ENCODE measurements around the gene NLRP3. TPM values are rescaled to one million over a fixed set of nuclear protein-coding genes. Genes with fewer than 3 reads are reported as not detected.
"Not testable (repeated sequence)": the region's sequence is repeated elsewhere in the genome, so short reads cannot be mapped to it uniquely, and the experiment has no call there.

The NLRP3 gene
- total RNA-seq, 1 experiment from 2014 or later: not detected

GRCh38 chr1:247475793-247476192, 59.8 kb downstream of the NLRP3 start:
- H3K27me3 Mint-ChIP-seq (ENCODE audit: low read depth): no peaks in the 10 kb centered on the region
- H3K4me1 Mint-ChIP-seq: peaks cover 14 to 19% of the 10 kb centered on the region in 2 experiments
- Histone ChIP-seq H4K91ac (ENCODE audit: insufficient read length, low read depth, low read length) (no peak overlapping the region), H3K4me1 (ENCODE audit: insufficient read depth, low read length) (peaks cover 2% of the 10 kb centered on the region), H4K8ac (replicated peaks; ENCODE audit: insufficient read length, low read depth, low read length) (no peak overlapping the region), H2BK5ac (ENCODE audit: insufficient read length, low read length) (no peak overlapping the region), H2BK15ac (ENCODE audit: low read depth, low read length) (no peak overlapping the region), H3K27ac (ENCODE audit: insufficient read length, low read depth, low read length) (no peak overlapping the region), H2BK20ac (ENCODE audit: low read depth, low read length, poor library complexity, severe bottlenecking) (no peak overlapping the region), H3K27me3 (ENCODE audit: insufficient read depth, low read length) (no peaks in the 10 kb centered on the region), H3K14ac (ENCODE audit: insufficient read depth, low read length) (no peak overlapping the region), H3T11ph (ENCODE audit: low read length) (no peak overlapping the region), H3K4ac (ENCODE audit: low read depth, low read length) (no peak overlapping the region), H3K4me2 (ENCODE audit: insufficient read depth, insufficient read length, low read length) (no peak overlapping the region), H3K23me2 (ENCODE audit: insufficient read length, low read depth, low read length, poor library complexity, severe bottlenecking) (no peaks in the 10 kb centered on the region), H3K79me1 (ENCODE audit: insufficient read depth, low read depth, low read length, poor library complexity, severe bottlenecking) (no peaks in the 10 kb centered on the region), H3K79me2 (ENCODE audit: insufficient read depth, low read length) (no peaks in the 10 kb centered on the region), H3K9ac (ENCODE audit: extremely low read depth, insufficient read length, low read length) (no peak overlapping the region), H3K9me3 (ENCODE audit: control insufficient read depth, low read depth, low read length) (no peaks in the 10 kb centered on the region), H3K56ac (ENCODE audit: insufficient read length, low read depth, low read length) (no peak overlapping the region), H2BK120ac (ENCODE audit: low read depth, low read length, poor library complexity, severe bottlenecking) (no peak overlapping the region), H2BK12ac (ENCODE audit: insufficient read length, low read depth, low read length) (no peak overlapping the region), H2AK5ac (ENCODE audit: insufficient read length, low read length) (no peak overlapping the region), H4K5ac (ENCODE audit: insufficient read length, low read depth, low read length) (no peak overlapping the region), H4K20me1 (ENCODE audit: control insufficient read depth, insufficient read depth, insufficient read length) (no peaks in the 10 kb centered on the region), H3K18ac (ENCODE audit: insufficient read length, low read depth, low read length) (no peak overlapping the region), H2AFZ (ENCODE audit: low read length) (no peak overlapping the region), H3K23ac (ENCODE audit: insufficient read length, low read depth, low read length) (no peak overlapping the region)
- no CpG with 5 or more reads among the region's 2 CpGs for WGBS (ENCODE audit: extremely low coverage, insufficient read length, low lambda C conversion rate)
- no peak overlapping the region for H3K4me3 Mint-ChIP-seq
- no peak for DNase-seq
- no peak for TF ChIP-seq CTCF (conservative IDR thresholded peaks at IDR 0.05)
- H3K36me3 Mint-ChIP-seq (ENCODE audit: insufficient read depth in 1 of 3, low read depth in 3 of 3): peaks cover 7 to 11% (median 10%) of the 10 kb centered on the region in 3 experiments; a peak in 6 of 7 replicates
- H3K9me3 Mint-ChIP-seq: peaks cover 14 to 17% of the 10 kb centered on the region in 2 experiments
- H3K27ac Mint-ChIP-seq: no peak overlapping the region; a peak in 1 of 7 replicates

GRCh38 chr1:247476328-247477058, 60.5 kb downstream of the NLRP3 start:
- WGBS (ENCODE audit: extremely low coverage, insufficient read length, low lambda C conversion rate): no CpG with 5 or more reads among the region's 6 CpGs
- H2AFZ ChIP-seq (ENCODE audit: low read length); DNase-seq; H2BK15ac ChIP-seq (ENCODE audit: low read depth, low read length); H3K4me3 Mint-ChIP-seq; H4K20me1 ChIP-seq (ENCODE audit: control insufficient read depth, insufficient read depth, insufficient read length); H2BK5ac ChIP-seq (ENCODE audit: insufficient read length, low read length); H3K14ac ChIP-seq (ENCODE audit: insufficient read depth, low read length); H2BK120ac ChIP-seq (ENCODE audit: low read depth, low read length, poor library complexity, severe bottlenecking); H3K23ac ChIP-seq (ENCODE audit: insufficient read length, low read depth, low read length); H3K27me3 Mint-ChIP-seq (ENCODE audit: low read depth); H3K9ac ChIP-seq (ENCODE audit: extremely low read depth, insufficient read length, low read length); H3K79me1 ChIP-seq (ENCODE audit: insufficient read depth, low read depth, low read length, poor library complexity, severe bottlenecking); H3K56ac ChIP-seq (ENCODE audit: insufficient read length, low read depth, low read length); H2AK5ac ChIP-seq (ENCODE audit: insufficient read length, low read length); H3K27ac Mint-ChIP-seq; H4K8ac ChIP-seq (replicated peaks; ENCODE audit: insufficient read length, low read depth, low read length); H3T11ph ChIP-seq (ENCODE audit: low read length); H4K5ac ChIP-seq (ENCODE audit: insufficient read length, low read depth, low read length); H4K91ac ChIP-seq (ENCODE audit: insufficient read length, low read depth, low read length); H2BK20ac ChIP-seq (ENCODE audit: low read depth, low read length, poor library complexity, severe bottlenecking); H3K27ac ChIP-seq (ENCODE audit: insufficient read length, low read depth, low read length); H3K27me3 ChIP-seq (ENCODE audit: insufficient read depth, low read length); H3K4me2 ChIP-seq (ENCODE audit: insufficient read depth, insufficient read length, low read length); H3K4me1 ChIP-seq (ENCODE audit: insufficient read depth, low read length); H3K18ac ChIP-seq (ENCODE audit: insufficient read length, low read depth, low read length); H3K4ac ChIP-seq (ENCODE audit: low read depth, low read length); H3K23me2 ChIP-seq (ENCODE audit: insufficient read length, low read depth, low read length, poor library complexity, severe bottlenecking); H3K79me2 ChIP-seq (ENCODE audit: insufficient read depth, low read length); H3K9me3 ChIP-seq (ENCODE audit: control insufficient read depth, low read depth, low read length); H2BK12ac ChIP-seq (ENCODE audit: insufficient read length, low read depth, low read length): not testable (repeated sequence)
- H3K4me1 Mint-ChIP-seq: peaks cover 14 to 19% of the 10 kb centered on the region in 2 experiments
- peaks cover 7 to 11% (median 10%) of the 10 kb centered on the region in 3 experiments; a peak in 6 of 7 replicates for H3K36me3 Mint-ChIP-seq (ENCODE audit: insufficient read depth in 1 of 3, low read depth in 3 of 3)
- peaks cover 14 to 17% of the 10 kb centered on the region in 2 experiments for H3K9me3 Mint-ChIP-seq

Data from H9 (cell line).